ENCODE measurements around the gene ZNF446.
"Not testable (repeated sequence)": the region's sequence is repeated elsewhere in the genome, so short reads cannot be mapped to it uniquely, and the experiment has no call there.

Gene ZNF446

GRCh38 chr19:58475714-58476497 lies at the start of gene ZNF446:
TSS of gene ZNF446 (plus strand) at chr19:58476352. CDS start at chr19:58477219, 867 bp downstream.
- TF ChIP-seq CTCF (IDR thresholded peaks at IDR 0.05; ENCODE audit: insufficient read depth, low read depth, low read length, missing control alignments): no peak
- H3K4me3 ChIP-seq (ENCODE audit: low read length): peak within 1 kb of the TSS; percentile 75
- DNase-seq (ENCODE audit: low read depth): peak; percentile 98

GRCh38 chr19:58428617-58429016 lies 47.5 kb upstream of the ZNF446 start:
- H3K4me3 ChIP-seq (ENCODE audit: low read length): no peak overlapping the region
- TF ChIP-seq CTCF (IDR thresholded peaks at IDR 0.05; ENCODE audit: insufficient read depth, low read depth, low read length, missing control alignments): no peak
- peak; percentile 97 for DNase-seq (ENCODE audit: low read depth)

- DNase-seq (ENCODE audit: low read depth): peak; percentile 58
- no peak for TF ChIP-seq CTCF (IDR thresholded peaks at IDR 0.05; ENCODE audit: insufficient read depth, low read depth, low read length, missing control alignments)
- H3K4me3 ChIP-seq (ENCODE audit: low read length): no peak overlapping the region
These were observed 46.4 kb upstream of the ZNF446 start for GRCh38 chr19:58429745-58430144.

GRCh38 chr19:58434217-58434616 lies 41.9 kb upstream of the ZNF446 start:
- TF ChIP-seq CTCF (IDR thresholded peaks at IDR 0.05; ENCODE audit: insufficient read depth, low read depth, low read length, missing control alignments): no peak
- H3K4me3 ChIP-seq (ENCODE audit: low read length): no peak overlapping the region
- no peak for DNase-seq (ENCODE audit: low read depth)

- peak within 1 kb of the TSS; percentile 82 for H3K4me3 ChIP-seq (ENCODE audit: low read length)
- DNase-seq (ENCODE audit: low read depth): peak; percentile 100
- no peak for TF ChIP-seq CTCF (IDR thresholded peaks at IDR 0.05; ENCODE audit: insufficient read depth, low read depth, low read length, missing control alignments)
These were observed 36.3 kb upstream of the ZNF446 start, which contains the start of gene ZNF132 for GRCh38 chr19:58439576-58440554. TSS of gene ZNF132 (minus strand) at chr19:58440153. CDS start at chr19:58439821, 332 bp downstream.

GRCh38 chr19:58440556-58440955 lies 35.6 kb upstream of the ZNF446 start:
- H3K4me3 ChIP-seq (ENCODE audit: low read length): peak overlapping the region; percentile 82
- no peak for DNase-seq (ENCODE audit: low read depth)
- TF ChIP-seq CTCF (IDR thresholded peaks at IDR 0.05; ENCODE audit: insufficient read depth, low read depth, low read length, missing control alignments): no peak

- DNase-seq (ENCODE audit: low read depth): not testable (repeated sequence)
These were observed 33.2 kb upstream of the ZNF446 start for GRCh38 chr19:58442986-58443385.

GRCh38 chr19:58448860-58449259 lies 27.3 kb upstream of the ZNF446 start:
- not testable (repeated sequence) for DNase-seq (ENCODE audit: low read depth); H3K4me3 ChIP-seq (ENCODE audit: low read length)

More at GRCh38 chr19:58442986-58443385, 33.2 kb upstream of the ZNF446 start:
- not testable (repeated sequence) for H3K4me3 ChIP-seq (ENCODE audit: low read length)

- DNase-seq (ENCODE audit: low read depth): not testable (repeated sequence)
These were observed 26.2 kb upstream of the ZNF446 start for GRCh38 chr19:58449980-58450379.

More at GRCh38 chr19:58449980-58450379, 26.2 kb upstream of the ZNF446 start:
- H3K4me3 ChIP-seq (ENCODE audit: low read length): not testable (repeated sequence)

Measured in epithelial cell of esophagus (primary cell).